Measurements from ENCODE around the gene ELF1. TPM values are rescaled to one million over a fixed set of nuclear protein-coding genes. Genes with fewer than 3 reads are reported as not detected.

Gene ELF1
- total and polyA plus RNA-seq, 2 experiments from 2014 or later: 22.2 to 36.8 TPM

DNA sequence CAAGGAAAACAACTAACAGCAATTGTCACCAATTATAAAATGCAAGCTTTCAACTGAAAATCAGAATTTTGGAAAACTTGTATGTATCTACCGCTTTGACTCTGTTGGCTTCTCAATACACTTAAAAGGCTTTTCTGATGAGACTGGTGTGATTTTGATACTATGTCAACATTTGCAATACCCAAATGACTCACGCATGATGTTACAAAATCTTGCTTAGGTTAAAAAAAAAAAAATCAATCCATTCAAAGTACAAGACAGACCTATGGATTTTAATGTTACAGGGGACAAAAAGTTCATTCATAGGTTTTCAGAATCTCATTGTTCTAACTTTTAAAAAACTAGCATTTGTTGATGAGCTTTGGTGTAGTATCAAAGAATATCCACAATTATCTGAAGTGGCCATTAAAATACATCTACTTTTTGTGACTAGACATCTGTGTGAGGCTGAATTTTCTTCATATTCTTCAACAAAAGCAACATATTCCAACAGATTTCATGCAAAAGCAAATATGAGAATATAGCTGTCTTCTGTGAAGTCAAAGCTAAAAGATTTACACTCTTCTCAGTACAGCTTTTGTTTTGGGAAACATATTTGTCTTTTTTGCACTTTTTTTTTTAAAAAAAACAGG, 10.7 kb downstream of the ELF1 start:
- Histone ChIP-seq H3K36me3 (no peaks in the 10 kb centered on the region), H3K9me3 (ENCODE audit: low read depth) (no peaks in the 10 kb centered on the region), H3K27me3 (no peaks in the 10 kb centered on the region), H3K27ac (no peak overlapping the region), H3K4me1 (ENCODE audit: low read depth) (peaks cover 6% of the 10 kb centered on the region), H3K4me3 (no peak overlapping the region)
- peak in 1 of 2 donors; percentile 74 for DNase-seq (ENCODE audit: low read depth in 1 of 2, low spot score in 1 of 2)
- TF ChIP-seq, protein P1, sequence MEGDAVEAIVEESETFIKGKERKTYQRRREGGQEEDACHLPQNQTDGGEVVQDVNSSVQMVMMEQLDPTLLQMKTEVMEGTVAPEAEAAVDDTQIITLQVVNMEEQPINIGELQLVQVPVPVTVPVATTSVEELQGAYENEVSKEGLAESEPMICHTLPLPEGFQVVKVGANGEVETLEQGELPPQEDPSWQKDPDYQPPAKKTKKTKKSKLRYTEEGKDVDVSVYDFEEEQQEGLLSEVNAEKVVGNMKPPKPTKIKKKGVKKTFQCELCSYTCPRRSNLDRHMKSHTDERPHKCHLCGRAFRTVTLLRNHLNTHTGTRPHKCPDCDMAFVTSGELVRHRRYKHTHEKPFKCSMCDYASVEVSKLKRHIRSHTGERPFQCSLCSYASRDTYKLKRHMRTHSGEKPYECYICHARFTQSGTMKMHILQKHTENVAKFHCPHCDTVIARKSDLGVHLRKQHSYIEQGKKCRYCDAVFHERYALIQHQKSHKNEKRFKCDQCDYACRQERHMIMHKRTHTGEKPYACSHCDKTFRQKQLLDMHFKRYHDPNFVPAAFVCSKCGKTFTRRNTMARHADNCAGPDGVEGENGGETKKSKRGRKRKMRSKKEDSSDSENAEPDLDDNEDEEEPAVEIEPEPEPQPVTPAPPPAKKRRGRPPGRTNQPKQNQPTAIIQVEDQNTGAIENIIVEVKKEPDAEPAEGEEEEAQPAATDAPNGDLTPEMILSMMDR (IDR thresholded peaks at IDR 0.05; ENCODE audit: low read depth, low read length): no peak

DNA sequence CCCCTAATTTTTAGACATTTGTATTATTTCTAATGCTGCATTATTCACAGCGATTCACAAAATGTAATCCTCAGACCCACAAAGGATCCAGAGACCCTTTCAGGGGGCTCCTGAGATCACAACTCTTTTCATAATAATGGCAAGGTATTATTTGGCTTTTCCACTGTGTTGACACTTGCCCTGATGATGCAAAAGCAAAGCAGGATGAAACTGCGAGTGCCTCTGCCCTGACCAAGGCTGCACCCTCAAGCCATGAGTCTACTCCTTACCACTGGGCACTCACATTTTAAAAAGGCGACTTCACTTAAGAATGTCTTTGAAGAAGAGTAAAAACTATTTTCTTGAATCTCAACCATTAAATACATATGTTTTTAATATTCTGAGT, 11.4 kb downstream of the ELF1 start:
- Histone ChIP-seq H3K27ac (no peak overlapping the region), H3K4me3 (no peak overlapping the region), H3K27me3 (no peaks in the 10 kb centered on the region), H3K4me1 (ENCODE audit: low read depth) (peaks cover 6% of the 10 kb centered on the region), H3K9me3 (ENCODE audit: low read depth) (no peaks in the 10 kb centered on the region), H3K36me3 (no peaks in the 10 kb centered on the region)
- TF ChIP-seq, protein P1 (IDR thresholded peaks at IDR 0.05; ENCODE audit: low read depth, low read length): no peak
- DNase-seq (ENCODE audit: low read depth in 1 of 2, low spot score in 1 of 2): no peak

DNA sequence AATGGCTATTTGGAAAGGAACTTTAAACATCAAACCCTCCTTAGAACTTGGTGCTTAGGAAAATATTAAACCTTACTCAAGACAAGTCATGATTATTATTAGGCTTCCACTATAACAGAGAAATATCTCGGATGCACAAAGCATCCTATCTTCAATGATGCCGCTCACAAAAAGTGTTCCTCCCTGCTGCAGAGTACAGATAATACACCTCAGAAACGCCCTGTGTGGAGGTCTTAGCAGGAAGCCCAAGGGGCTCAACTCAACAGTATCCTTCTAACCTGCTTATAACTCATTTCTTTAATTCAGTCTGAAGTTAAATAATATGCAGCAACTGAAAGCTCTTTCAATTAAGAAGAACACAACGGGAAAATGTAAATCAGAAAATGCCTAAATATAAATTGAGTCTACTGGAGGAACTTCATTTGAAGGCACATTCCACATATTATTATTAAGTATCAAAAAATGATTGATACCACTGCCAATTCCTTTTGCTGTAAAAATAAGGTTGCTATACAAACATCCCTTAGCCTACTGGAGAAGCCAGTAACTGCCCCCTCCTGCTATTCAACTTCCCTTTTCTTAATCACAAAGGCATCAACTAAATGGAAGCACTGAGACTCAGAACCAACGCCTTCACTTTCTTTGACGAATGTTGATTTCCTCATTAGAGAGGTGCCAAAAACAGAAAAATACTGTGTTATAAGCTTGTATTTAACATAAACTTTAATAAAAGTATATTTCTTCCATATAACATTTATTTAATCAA, 12.0 kb downstream of the ELF1 start:
- Histone ChIP-seq H3K4me3 (no peak overlapping the region), H3K4me1 (ENCODE audit: low read depth) (peaks cover 6% of the 10 kb centered on the region), H3K36me3 (no peaks in the 10 kb centered on the region), H3K27me3 (no peaks in the 10 kb centered on the region), H3K9me3 (ENCODE audit: low read depth) (no peaks in the 10 kb centered on the region), H3K27ac (no peak overlapping the region)
- TF ChIP-seq, protein P1 (IDR thresholded peaks at IDR 0.05; ENCODE audit: low read depth, low read length): no peak
- no peak for DNase-seq (ENCODE audit: low read depth in 1 of 2, low spot score in 1 of 2)

DNA sequence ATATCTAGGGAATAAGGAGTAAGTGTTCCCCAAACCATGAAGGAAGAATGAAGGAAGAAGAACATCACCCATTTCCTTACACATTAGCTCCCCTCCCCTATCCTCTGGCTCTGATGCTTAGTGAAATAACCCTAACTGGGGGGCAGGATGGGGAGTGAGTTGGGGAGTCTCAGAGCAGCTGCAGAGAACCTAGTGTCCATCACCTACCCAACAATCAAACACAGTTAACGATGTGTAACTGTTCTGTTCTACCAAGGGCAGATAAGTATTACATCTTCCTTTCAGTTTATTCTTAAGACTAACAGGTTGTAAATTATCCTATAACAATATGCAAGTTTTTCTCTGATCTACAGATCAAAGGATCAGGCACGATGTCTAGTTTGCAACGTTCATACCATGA, 12.8 kb downstream of the ELF1 start:
- TF ChIP-seq, protein P1 (IDR thresholded peaks at IDR 0.05; ENCODE audit: low read depth, low read length): no peak
- H3K27me3 ChIP-seq: no peaks in the 10 kb centered on the region
- DNase-seq (ENCODE audit: low read depth in 1 of 2, low spot score in 1 of 2): no peak

DNA sequence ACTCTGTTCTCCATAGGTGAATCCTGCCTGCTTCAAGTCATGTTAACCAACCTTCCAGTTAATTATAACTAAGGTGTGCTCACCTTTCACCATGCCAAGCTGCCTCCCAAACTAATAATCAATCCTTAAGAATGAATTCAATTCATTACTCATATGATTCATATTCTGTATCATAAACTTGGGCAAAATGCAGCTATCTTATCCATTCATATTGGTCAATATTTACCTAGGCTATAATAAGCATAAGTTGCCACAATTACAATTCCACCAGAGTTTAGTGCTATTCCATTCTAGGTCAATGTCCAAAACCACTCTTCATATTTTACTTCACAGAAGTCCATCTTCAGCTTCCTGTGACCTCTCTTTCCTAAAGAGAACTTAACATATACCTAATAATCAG, 13.4 kb downstream of the ELF1 start:
- Histone ChIP-seq H3K36me3 (no peaks in the 10 kb centered on the region), H3K4me1 (ENCODE audit: low read depth) (peaks cover 6% of the 10 kb centered on the region), H3K9me3 (ENCODE audit: low read depth) (no peaks in the 10 kb centered on the region), H3K4me3 (no peak overlapping the region), H3K27me3 (no peaks in the 10 kb centered on the region), H3K27ac (no peak overlapping the region)
- TF ChIP-seq, protein P1 (IDR thresholded peaks at IDR 0.05; ENCODE audit: low read depth, low read length): no peak
- no peak for DNase-seq (ENCODE audit: low read depth in 1 of 2, low spot score in 1 of 2)

More for the DNA sequence above, 12.8 kb downstream of the ELF1 start:
- H3K36me3 ChIP-seq: no peaks in the 10 kb centered on the region
- no peak overlapping the region for H3K27ac ChIP-seq
- no peak overlapping the region for H3K4me3 ChIP-seq
- no peaks in the 10 kb centered on the region for H3K9me3 ChIP-seq (ENCODE audit: low read depth)
- peaks cover 6% of the 10 kb centered on the region for H3K4me1 ChIP-seq (ENCODE audit: low read depth)

Data from cardiac muscle cell (in vitro differentiated cells and primary cell).